Calu3 (cell line): ENCODE data around the gene CGGBP1. TPM values are rescaled to one million over a fixed set of nuclear protein-coding genes. Genes with fewer than 3 reads are reported as not detected.
"Not testable (repeated sequence)": the region's sequence is repeated elsewhere in the genome, so short reads cannot be mapped to it uniquely, and the experiment has no call there.

Experiments used
- BruUV-seq: library from RNA; stranded (reverse); fragments of 400-500 nt; replicated peaks from 2 replicates; lab custom pipeline; 2021; lab: Mats Ljungman, UMichigan
- CTCF ChIA-PET: fragments of 300-600 bp; sonication (Branson Sonifier 250); formaldehyde crosslinking; loops from one replicate; lab custom pipeline; 2022; ENCODE audit warnings: antibody characterized with exemption; lab: Charles Lee
- DNase-seq: peaks from one replicate; pipeline ENCODE4 v3.0.0; 2022
- H3K27ac Mint-ChIP-seq: one replicate; pipeline ENCODE4 v1.8.0; 2022; ENCODE audit warnings: mixed read lengths; ENCODE audit not compliant: unreplicated experiment
- H3K27me3 Mint-ChIP-seq: one replicate; pipeline ENCODE4 v1.8.0; 2022; ENCODE audit warnings: mixed read lengths; ENCODE audit not compliant: unreplicated experiment
- H3K36me3 Mint-ChIP-seq: one replicate; pipeline ENCODE4 v1.8.0; 2022; ENCODE audit warnings: mild to moderate bottlenecking, moderate library complexity, mixed read lengths; ENCODE audit not compliant: insufficient read depth, unreplicated experiment
- H3K4me1 Mint-ChIP-seq: one replicate; pipeline ENCODE4 v1.8.0; 2022; ENCODE audit warnings: mild to moderate bottlenecking, low read depth, mixed read lengths; ENCODE audit not compliant: unreplicated experiment
- H3K4me3 Mint-ChIP-seq: one replicate; pipeline ENCODE4 v1.8.0; 2022; ENCODE audit warnings: mild to moderate bottlenecking, low read depth, moderate library complexity, mixed read lengths; ENCODE audit not compliant: unreplicated experiment
- H3K9me3 Mint-ChIP-seq: one replicate; pipeline ENCODE4 v1.8.0; 2022; ENCODE audit warnings: low read depth, mixed read lengths; ENCODE audit not compliant: unreplicated experiment
- intact Hi-C: fragments of 100-400 bp; cut with micrococcal nuclease; formaldehyde crosslinking; loops from one replicate; pipeline ENCODE4 v1.10.0; 2022; ENCODE audit not compliant: unreplicated experiment
- total RNA-seq: library from RNA; stranded (reverse); gene quantifications from 2 replicates; pipeline ENCODE4 v1.2.3, GENCODE V29; 2022
- TF ChIP-seq, protein P1 (sequence below): fragments of 200-600 bp; IDR thresholded peaks from one replicate; pipeline ENCODE4 v1.8.0; 2022; ENCODE audit warnings: antibody characterized with exemption; ENCODE audit not compliant: unreplicated experiment

Gene CGGBP1
- total RNA-seq, 1 experiment from 2014 or later = 76.9 TPM

DNA sequence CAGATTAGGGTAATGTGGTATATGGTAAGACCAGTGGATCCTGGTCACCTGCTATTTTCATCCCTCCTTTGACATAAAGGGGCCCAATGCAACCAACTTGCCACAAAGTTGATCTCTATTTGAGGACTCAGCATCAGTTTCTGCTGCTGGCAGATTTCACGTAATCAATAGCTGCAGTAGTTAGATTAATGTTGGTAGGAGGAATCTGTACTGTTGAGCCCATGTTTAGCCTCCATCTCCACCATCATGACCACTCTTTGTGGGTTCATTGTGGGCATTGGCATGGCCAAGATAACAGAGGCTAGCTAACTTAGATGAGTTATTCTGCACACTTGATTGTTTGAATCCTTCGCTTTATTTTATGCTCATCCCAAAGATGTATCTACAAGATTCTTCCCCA, 29.9 kb downstream of the CGGBP1 start:
- Mint-ChIP-seq H3K27me3 (no peaks in the 10 kb centered on the region), H3K4me1 (peaks cover 9% of the 10 kb centered on the region), H3K9me3 (no peaks in the 10 kb centered on the region), H3K27ac (no peak overlapping the region), H3K36me3 (no peaks in the 10 kb centered on the region), H3K4me3 (no peak overlapping the region)
- intact Hi-C loops = no loop called here
- CTCF ChIA-PET = no interaction called here
- TF ChIP-seq, protein P1, sequence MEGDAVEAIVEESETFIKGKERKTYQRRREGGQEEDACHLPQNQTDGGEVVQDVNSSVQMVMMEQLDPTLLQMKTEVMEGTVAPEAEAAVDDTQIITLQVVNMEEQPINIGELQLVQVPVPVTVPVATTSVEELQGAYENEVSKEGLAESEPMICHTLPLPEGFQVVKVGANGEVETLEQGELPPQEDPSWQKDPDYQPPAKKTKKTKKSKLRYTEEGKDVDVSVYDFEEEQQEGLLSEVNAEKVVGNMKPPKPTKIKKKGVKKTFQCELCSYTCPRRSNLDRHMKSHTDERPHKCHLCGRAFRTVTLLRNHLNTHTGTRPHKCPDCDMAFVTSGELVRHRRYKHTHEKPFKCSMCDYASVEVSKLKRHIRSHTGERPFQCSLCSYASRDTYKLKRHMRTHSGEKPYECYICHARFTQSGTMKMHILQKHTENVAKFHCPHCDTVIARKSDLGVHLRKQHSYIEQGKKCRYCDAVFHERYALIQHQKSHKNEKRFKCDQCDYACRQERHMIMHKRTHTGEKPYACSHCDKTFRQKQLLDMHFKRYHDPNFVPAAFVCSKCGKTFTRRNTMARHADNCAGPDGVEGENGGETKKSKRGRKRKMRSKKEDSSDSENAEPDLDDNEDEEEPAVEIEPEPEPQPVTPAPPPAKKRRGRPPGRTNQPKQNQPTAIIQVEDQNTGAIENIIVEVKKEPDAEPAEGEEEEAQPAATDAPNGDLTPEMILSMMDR = no peak
- DNase-seq = no peak
- no TSS peak for BruUV-seq

DNA sequence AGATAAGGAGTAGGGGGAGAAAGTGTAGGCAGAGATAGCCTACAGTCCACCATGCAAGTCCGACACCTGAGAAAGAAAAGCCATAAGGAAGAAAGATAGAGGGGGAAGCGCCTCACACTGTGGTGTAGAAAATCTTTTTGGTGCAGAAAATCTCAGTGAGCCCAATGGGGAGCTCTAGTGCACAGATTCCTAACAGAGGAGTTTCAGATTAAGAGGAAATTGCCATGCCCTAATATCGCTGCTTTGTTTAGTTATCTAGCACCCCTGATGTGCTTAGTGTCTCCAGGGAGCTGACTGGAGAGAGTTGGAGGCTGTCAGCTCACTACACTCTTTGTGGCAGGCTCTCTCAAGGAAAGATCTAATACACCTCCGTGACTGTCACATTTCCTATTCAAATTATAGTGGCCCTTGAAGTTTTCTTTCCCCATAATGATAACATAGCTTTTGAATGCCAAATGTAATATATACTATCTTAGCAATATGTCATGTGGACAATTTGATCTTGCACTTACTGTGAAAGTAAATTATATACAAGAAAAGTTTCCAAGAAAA, 33.7 kb downstream of the CGGBP1 start:
- DNase-seq = no peak
- H3K36me3 Mint-ChIP-seq = no peaks in the 10 kb centered on the region
- no peaks in the 10 kb centered on the region for H3K4me1 Mint-ChIP-seq
- H3K27me3 Mint-ChIP-seq = no peaks in the 10 kb centered on the region
- CTCF ChIA-PET = no interaction called here
- no peak overlapping the region for H3K27ac Mint-ChIP-seq
- intact Hi-C loops = no loop called here
- H3K9me3 Mint-ChIP-seq = no peaks in the 10 kb centered on the region
- TF ChIP-seq, protein P1 = no peak
- no TSS peak for BruUV-seq
- no peak overlapping the region for H3K4me3 Mint-ChIP-seq

DNA sequence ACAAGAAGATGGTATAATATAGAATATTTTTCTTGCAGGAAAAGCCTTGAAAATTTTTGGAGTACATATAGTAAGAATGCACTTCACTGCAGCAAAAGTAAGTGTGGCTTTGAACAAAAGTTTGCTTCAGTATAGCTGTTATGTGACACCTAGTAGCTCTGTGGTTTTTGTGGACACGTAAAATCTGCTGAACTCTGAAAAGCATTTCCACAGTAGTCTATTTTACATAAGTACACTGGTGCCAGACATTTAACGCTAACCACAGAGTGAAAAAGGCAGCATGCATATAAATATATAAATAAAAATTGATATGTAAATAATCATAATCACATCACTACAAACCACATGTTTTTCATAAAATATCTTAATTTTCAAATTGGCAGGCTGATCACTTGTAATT, 39.8 kb downstream of the CGGBP1 start:
- intact Hi-C loops = no loop called here
- H3K36me3 Mint-ChIP-seq = no peaks in the 10 kb centered on the region
- DNase-seq = no peak
- TF ChIP-seq, protein P1 = no peak
- H3K27me3 Mint-ChIP-seq = no peaks in the 10 kb centered on the region
- no peak overlapping the region for H3K27ac Mint-ChIP-seq
- peaks cover 8% of the 10 kb centered on the region for H3K9me3 Mint-ChIP-seq
- H3K4me1 Mint-ChIP-seq = no peaks in the 10 kb centered on the region
- H3K4me3 Mint-ChIP-seq = no peak overlapping the region
- BruUV-seq = no TSS peak
- CTCF ChIA-PET = no interaction called here

DNA sequence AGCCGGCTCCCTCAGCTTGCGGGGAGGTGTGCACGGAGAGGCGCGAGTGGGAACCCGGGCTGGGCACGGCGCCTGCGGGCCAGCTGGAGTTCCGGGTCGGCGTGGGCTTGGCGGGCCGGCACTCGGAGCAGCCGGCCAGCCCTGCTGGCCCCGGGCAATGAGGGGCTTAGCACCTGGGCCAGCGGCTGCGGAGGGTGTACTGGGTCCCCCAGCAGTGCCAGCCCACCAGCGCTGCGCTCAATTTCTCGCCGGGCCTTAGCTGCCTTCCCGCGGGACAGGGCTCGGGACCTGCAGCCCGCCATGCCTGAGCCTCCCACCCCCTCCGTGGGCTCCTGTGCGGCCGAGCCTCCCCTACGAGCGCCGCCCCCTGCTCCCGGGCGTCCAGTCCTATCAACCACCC, 43.1 kb downstream of the CGGBP1 start:
- H3K9me3 Mint-ChIP-seq, intact Hi-C loops, BruUV-seq, H3K27ac Mint-ChIP-seq, DNase-seq, H3K36me3 Mint-ChIP-seq, CTCF ChIA-PET, H3K27me3 Mint-ChIP-seq, H3K4me1 Mint-ChIP-seq, H3K4me3 Mint-ChIP-seq: not testable (repeated sequence)

DNA sequence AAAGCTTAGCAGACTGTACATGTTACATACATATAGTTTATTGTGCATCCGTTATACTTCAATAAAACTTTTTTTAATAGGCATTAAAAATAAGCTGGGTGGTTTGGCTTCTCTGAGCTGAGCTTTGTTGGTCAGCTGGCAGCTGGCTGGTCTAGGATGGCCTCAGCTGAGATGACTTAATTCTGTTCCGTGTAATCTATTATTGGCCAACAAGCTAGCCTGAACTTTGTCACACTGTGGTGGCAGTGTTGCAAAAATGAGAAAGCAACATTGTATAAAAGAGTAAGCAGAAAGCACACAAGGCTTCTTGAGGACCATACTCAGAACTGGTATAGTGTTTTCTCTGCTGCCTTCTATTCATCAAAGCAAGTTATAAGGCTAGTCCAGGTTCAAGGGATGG, 45.2 kb downstream of the CGGBP1 start:
- Mint-ChIP-seq H3K4me3 (no peak overlapping the region), H3K9me3 (peaks cover 6% of the 10 kb centered on the region), H3K27me3 (no peaks in the 10 kb centered on the region), H3K27ac (no peak overlapping the region), H3K36me3 (no peaks in the 10 kb centered on the region), H3K4me1 (no peaks in the 10 kb centered on the region)
- BruUV-seq = no TSS peak
- CTCF ChIA-PET = interaction anchor here (1.0 kb wide), 1 partner anchor 8 kb away, joined by 3 read pairs; no protein-coding TSS in a partner anchor
- intact Hi-C loops = no loop called here
- DNase-seq = no peak
- TF ChIP-seq, protein P1 = no peak
